ENCODE measurements around the gene ETV3.

ETV3 gene

GRCh38 chr1:157161901-157162300 is 23.7 kb upstream of the ETV3 start:
- no peak for DNase-seq (ENCODE audit: low spot score)

- DNase-seq (ENCODE audit: low spot score), result no peak
These were observed 20.8 kb upstream of the ETV3 start for GRCh38 chr1:157158967-157159366.

- DNase-seq (ENCODE audit: low spot score), result no peak
These were observed 19.5 kb upstream of the ETV3 start for GRCh38 chr1:157157501-157158190.

DNA sequence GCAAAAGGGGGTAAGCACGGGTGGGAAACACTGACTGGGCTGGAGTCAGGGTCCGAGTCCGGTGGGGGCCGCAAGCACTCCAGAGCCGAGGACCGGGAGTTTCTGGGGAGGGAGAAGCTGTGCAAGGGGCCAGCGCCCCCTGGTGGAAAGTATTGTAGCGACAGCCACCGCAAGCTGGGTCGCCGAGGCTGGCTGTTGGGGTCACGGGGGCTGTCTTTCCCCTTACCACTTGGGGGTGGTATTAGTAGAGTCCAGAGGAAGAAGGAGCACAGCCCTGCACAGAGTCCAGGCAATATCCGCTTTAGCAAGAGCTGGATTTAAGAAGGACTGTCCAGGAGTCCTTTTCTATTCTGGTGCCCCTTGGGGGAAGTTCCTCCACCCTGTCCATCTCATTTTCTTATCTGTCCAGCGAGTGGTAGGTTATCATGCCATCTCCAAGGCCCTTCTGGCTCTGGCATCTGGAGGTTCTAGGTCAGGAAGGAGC is 17.9 kb upstream of the ETV3 start:
- DNase-seq (ENCODE audit: low spot score), result peak; percentile 50

DNA sequence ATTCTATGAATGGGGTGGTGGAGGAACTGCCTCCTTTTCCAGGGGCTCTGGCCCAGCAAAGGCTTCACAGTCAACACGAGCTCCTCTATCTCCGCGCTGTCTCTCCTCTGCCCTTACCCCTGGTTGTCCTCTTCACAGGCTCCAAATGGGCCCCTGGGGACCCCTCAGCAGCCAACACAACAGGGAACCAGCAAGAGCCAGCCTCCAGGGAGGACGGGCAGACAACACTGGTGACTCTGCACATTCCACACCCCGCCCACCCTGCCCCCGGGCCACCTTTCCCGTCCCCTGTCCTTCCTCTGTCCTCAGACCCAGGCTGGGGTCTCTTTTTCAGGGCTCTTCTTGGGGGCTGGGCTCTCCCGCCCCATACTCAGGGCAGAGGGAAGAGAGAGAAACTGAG is 17.5 kb upstream of the ETV3 start:
- no peak for DNase-seq (ENCODE audit: low spot score)

DNA sequence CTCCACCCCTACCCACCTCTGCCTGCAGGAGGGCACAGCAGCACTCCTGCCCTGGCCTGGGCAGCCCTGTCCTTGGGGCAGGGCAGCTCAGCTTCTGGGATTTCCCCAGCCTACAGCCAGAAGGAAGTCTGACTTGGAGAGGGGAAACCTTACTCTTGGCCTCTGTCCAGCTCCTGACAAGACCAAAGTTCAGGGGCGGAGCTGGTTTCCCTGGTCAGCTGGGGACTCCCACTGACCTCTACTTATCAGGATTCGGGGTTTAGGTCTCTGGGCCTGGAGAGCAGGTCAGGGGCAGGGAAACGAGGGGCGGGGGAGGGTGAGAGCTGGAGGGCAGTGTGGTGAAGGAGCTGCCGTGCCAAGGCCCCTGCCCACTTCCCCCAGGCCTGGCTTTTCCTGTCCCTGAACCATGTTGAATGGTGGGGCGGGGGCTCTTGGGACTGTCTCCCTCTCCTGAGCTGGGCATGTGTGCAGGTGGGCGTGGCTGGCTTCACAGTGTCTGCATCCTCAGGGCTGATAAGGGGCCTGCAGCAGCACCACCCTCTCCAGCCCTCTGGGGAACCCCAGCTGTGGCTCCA is 16.8 kb upstream of the ETV3 start:
- DNase-seq (ENCODE audit: low spot score), result peak; percentile 61

DNA sequence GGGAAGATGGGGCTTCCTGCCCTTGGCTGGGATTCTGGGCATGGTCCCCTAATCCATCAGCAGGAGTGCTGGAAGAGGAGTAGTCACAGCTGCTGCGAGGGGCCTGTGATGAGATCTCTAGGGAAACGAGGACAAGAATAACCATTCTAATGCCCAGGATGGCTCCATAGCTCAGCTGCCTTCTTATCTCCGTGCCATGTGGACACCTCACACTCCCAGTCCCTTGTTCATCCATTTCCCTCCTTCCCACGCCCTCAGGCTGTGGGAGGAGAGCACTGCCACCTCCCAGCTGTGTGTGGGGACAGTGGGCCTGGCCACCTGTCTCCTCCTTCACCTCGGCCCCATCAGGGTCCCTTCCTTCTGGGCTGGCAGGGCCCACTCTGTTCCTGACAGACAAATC is 16.1 kb upstream of the ETV3 start:
- no peak for DNase-seq (ENCODE audit: low spot score)

DNA sequence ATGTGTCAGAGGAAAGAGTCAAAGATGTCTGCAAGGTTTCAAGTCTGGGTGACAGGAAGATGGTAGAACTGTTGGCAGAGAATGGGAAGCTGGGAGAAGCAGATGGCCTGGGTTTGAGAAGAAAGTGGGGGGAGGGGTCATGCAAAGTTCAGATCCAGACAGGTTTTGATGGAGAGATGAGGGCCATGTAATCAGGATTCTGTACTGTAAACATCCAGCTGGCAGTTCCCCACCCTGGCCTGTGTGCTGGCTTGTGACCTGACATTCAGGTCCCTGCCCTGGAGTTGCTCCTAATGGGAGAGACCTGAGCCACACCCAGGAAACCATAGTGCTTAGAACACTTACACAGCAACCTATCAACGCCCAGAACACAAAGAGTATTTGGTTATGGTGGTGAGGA is 15.6 kb upstream of the ETV3 start:
- no peak for DNase-seq (ENCODE audit: low spot score)

GRCh38 chr1:157152510-157152909 is 14.3 kb upstream of the ETV3 start:
- DNase-seq (ENCODE audit: low spot score), result no peak

GRCh38 chr1:157151506-157151905 is 13.3 kb upstream of the ETV3 start:
- DNase-seq (ENCODE audit: low spot score), result no peak

DNA sequence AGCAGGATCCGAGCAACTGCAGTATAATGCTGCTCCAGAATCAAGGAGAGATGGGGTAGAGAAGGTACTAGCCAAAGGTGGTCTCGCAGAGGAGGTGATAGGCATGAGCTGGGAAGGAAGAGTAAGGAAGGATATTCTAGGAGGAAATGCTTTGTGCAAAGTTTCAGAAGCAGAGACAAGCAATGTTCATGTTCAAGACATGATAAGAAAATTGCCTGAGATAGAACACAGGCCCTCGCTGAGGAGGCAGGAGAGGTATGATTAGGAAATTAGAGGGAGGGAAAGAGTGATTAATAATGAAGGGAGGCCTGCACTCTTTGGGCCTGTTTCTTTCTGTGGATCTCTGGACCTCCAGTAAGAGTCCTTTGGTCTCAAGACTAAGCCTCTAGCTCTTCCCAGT is 12.9 kb upstream of the ETV3 start:
- DNase-seq (ENCODE audit: low spot score), result no peak

- no peak for DNase-seq (ENCODE audit: low spot score)
These were observed 12.4 kb upstream of the ETV3 start for GRCh38 chr1:157150631-157151030.

DNA sequence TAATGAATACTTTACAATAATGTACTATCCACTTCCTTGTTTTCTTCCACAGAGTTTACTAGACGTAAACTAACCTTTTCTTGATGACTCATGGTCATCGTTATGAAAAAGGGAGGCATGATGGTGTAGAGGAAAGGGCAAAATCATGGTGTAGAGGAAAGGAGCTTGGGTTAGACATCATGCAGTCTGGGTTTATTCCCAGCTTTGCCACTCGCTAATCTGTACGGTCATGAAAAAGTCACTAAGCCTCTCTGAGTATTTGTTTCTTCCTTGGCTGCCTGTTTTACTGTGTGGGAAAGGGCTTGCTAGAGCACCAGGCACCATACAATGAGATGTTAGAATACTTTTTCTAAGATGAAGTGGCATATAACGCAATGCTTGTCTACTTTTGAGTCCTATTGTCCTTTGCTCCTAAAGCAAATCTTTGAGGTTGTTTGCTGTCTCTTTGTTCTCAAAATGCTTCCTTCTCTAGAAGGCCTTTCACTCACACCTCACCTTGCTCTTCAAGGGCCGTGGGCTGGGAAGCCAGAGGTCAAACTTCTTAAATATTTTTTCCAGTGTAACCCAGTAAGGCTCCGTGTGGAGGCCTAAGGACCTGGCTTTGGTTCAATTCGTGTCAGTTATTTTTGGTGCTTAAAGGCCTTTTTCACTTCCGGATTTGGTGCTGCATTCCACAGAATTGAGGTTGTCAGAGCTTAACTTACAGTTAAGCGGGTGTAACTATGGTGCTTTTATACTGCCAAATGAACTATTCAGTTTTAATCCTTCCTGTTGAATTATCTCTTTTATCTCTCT is 9.9 kb upstream of the ETV3 start:
- peak; percentile 68 for DNase-seq (ENCODE audit: low spot score)

DNA sequence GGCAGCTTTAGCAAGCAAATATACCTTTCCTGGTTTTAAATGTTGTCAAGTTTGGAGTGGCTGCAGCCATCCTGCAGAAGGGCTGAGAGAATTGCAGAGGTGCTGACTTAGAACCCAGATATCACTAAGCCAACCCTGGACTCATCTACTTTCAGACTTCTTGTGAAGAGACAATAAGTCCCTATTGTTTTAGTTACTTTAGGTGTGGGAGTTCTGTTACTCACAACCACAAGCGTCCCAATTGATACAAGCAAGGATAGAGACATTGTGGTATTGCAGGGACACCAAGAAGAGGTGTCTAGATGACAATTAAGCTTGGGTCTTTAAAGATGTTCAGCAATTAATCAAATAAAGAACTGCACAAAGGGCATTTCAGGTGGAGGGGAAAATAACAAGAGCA is 8.8 kb upstream of the ETV3 start:
- no peak for DNase-seq (ENCODE audit: low spot score)

GRCh38 chr1:157146244-157146643 is 8.0 kb upstream of the ETV3 start:
- no peak for DNase-seq (ENCODE audit: low spot score)

DNA sequence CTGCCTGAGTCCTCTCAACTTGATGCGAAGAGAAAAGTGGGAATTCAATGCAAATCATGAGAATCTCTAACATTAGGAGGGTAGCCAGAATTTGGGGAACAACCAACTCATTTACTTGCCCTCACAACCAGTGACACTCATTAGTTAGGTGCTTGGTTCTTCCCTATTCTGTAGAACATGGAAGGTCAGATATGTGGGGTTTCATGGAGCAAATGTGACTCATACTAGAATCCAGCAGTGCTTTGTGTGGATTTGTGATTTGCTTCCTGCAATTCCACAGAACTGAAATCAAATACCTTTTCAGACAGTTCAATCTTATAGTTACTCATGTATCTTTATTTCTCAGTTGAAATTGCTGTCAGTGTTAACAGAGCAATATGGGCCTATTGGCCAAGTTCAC is 6.9 kb upstream of the ETV3 start:
- DNase-seq (ENCODE audit: low spot score), result no peak

DNA sequence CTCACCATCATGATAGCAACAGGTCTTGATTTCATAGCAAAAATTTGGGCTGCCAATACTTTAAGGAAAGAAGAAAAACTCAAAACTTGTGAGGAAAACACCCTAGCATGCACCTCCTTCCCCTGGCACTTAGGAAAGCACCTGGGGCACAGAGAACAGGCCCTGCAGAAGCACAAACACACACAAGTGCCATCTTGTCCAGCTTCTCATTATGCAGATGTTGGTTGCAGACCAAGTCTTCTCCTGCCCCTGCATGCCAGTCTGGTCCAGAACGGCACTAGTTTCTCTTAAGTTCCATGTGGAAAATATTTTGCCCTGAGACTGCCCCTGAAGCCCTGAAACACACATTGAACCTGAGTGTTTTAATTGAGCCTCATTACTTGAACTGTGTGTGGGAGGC is 6.3 kb upstream of the ETV3 start:
- no peak for DNase-seq (ENCODE audit: low spot score)

DNA sequence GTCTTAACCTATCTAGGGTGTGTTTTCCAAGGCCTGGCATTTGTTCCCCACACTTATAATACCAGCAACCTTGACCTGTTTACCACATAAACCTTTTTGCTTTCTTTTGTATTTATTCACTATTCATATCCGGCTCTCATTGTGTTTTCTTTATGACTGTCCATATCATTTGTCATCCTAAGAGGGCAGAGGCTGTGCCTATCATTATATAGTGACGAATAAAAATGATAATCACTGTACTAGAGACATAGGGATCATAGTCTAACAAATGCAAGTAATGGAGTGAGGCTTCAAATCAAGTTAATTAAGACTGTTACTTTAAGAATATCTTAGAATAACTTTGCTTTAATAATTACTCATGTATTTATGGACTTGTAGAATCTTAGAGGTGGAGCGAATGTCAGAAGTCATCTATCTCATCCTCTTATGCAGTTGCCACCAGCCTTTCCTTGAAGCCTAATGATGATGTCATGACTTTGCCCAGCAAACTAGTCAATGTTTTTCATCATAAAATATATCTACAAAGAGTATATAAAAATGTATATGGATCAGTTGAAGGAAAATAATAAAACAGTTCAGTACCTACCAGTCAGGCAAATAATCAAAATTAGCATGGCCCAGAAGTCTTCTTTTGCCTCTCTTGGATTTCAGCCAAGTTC is 4.7 kb upstream of the ETV3 start:
- DNase-seq (ENCODE audit: low spot score), result no peak

DNA sequence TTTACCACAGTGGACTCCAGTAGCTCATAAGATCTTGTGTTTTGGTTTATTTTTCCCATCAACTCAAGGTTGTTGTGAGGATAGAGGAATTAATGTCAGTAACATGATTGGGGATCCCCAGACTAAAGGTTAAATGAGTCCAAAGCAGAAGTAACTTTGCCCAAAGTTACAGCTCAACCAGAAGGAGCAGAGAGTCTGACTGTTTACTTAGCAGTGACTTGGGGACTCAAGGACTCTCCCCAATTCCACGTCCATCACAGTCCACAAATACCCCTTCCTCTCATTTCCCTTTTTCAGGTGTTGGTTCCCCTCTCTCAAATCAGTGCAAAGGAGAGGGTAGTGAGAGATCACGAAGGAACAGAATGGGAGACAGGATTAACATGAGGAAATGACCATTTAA is 4.0 kb upstream of the ETV3 start:
- peak; percentile 19 for DNase-seq (ENCODE audit: low spot score)

DNA sequence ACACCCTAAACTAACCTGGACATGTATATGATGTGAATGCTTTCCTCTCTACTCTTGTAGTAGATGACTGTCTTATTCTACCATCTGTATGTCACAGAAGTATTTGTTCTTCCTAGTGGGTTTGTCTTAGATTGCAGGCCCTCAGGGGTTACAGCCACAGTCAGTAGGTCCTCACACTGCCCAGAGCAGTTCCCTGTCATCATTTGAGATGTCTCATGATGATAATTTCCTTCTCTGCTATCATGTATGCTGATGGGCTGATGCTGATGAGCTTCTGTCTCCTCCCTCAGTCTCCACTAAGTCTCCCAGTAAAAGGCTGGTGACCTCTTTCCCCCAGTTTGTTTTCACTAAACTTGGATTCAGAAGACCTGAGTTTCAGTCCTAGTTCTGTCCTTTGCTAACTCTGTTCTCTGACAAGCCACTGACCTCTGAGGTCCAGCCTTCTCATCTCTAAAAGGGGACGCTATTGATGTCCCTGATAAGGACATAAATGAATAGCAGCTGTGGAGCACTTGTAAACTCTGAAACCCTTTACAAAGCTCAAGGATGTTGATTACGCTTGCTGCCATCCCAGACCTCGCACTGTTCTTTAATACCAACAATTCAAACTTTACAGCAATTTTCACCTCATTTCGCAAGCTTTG is 3.1 kb upstream of the ETV3 start:
- DNase-seq (ENCODE audit: low spot score), result no peak

GRCh38 chr1:157140063-157140588 is 1.9 kb upstream of the ETV3 start:
- no peak for DNase-seq (ENCODE audit: low spot score)
